B cell (primary cell): ENCODE measurements around the gene NDRG3. TPM values are rescaled to one million over a fixed set of nuclear protein-coding genes. Genes with fewer than 3 reads are reported as not detected.

Experiments used
- ATAC-seq: fragments of 200-7000 bp; cut with Tn5 transposase; one replicate; pipeline ENCODE4 v1.10.0; 2021; ENCODE audit warnings: low read depth, mild to moderate bottlenecking, moderate number of reproducible peaks, moderate library complexity
- CTCF ChIA-PET: fragments of 350-600 bp; sonication (Branson Sonifier 250); formaldehyde crosslinking; loops from one replicate; lab custom pipeline; 2021; ENCODE audit warnings: antibody characterized with exemption, inconsistent platforms; lab: Charles Lee
- POLR2A ChIA-PET: fragments of 350-600 bp; sonication (Branson Sonifier 250); formaldehyde crosslinking; loops from one replicate; lab custom pipeline; 2021; ENCODE audit warnings: antibody characterized with exemption; lab: Charles Lee
- DNase-seq: peaks from one replicate; pipeline ENCODE4 v3.0.0; 2013
- H2AFZ ChIP-seq: 2 replicates; pipeline ENCODE4 v1.6.1; 2012; ENCODE audit warnings: mild to moderate bottlenecking, low read depth, low read length; ENCODE audit not compliant: insufficient read depth, poor library complexity, severe bottlenecking
- H3K27ac ChIP-seq, 2 donors: 1 replicate in 1 of 2; 2 replicates in 1 of 2; pipeline ENCODE4 v1.5.1; 2012 to 2013; ENCODE audit warnings: low read length in 2 of 2, mild to moderate bottlenecking in 2 of 2, moderate library complexity in 1 of 2
- H3K27me3 ChIP-seq, 4 experiments: fragments of 200-600 bp in 1 of 4; sonication (generic) in 1 of 4; replicated peaks in 1 of 4; 1 replicate in 2 of 4; 2 replicates in 2 of 4; pipeline versions ENCODE4 v1.6.1 to v1.7.0; 2013 to 2016; ENCODE audit warnings: low read length in 3 of 4, mild to moderate bottlenecking in 2 of 4, mixed read lengths in 1 of 4, moderate library complexity in 1 of 4; ENCODE audit not compliant: insufficient read depth in 4 of 4, control insufficient read depth in 3 of 4; ENCODE audit errors: control extremely low read depth in 1 of 4
- H3K36me3 ChIP-seq, 2 experiments: replicated peaks in 1 of 2; 1 replicate in 1 of 2; 2 replicates in 1 of 2; pipeline versions ENCODE4 v1.6.1 to v1.7.1; 2013; ENCODE audit warnings: low read length in 1 of 2; ENCODE audit not compliant: insufficient read depth in 2 of 2, control insufficient read depth in 1 of 2; ENCODE audit errors: control extremely low read depth in 1 of 2, extremely low read depth in 1 of 2
- H3K4me1 ChIP-seq, 2 donors: fragments of 200-600 bp in 1 of 2; sonication (generic) in 1 of 2; 1 replicate in 1 of 2; 2 replicates in 1 of 2; pipeline versions ENCODE4 v1.5.1 to v1.6.1; 2013 to 2017; ENCODE audit warnings: low read length in 2 of 2; ENCODE audit not compliant: control insufficient read depth in 2 of 2, insufficient read depth in 2 of 2
- H3K4me2 ChIP-seq: replicated peaks from 2 replicates; pipeline ENCODE3; 2012; ENCODE audit warnings: mild to moderate bottlenecking, low read depth, low read length; ENCODE audit not compliant: poor library complexity, severe bottlenecking
- H3K4me3 ChIP-seq, 5 experiments: fragments of 200-600 bp in 1 of 5; sonication (generic) in 1 of 5; 1 replicate in 3 of 5; 2 replicates in 2 of 5; pipeline versions ENCODE4 v1.5.1 to v1.7.0; 2011 to 2016; ENCODE audit warnings: low read length in 4 of 5, mild to moderate bottlenecking in 4 of 5, low read depth in 2 of 5, control low read depth in 1 of 5, moderate library complexity in 1 of 5; ENCODE audit not compliant: insufficient read depth in 1 of 5; ENCODE audit errors: control extremely low read depth in 1 of 5, extremely low read depth in 1 of 5
- H3K79me2 ChIP-seq: fragments of 200-600 bp; sonication (generic); one replicate; pipeline ENCODE4 v1.6.0; 2016; ENCODE audit warnings: low read length; ENCODE audit not compliant: control insufficient read depth, insufficient read depth
- H3K9ac ChIP-seq: fragments of 200-600 bp; sonication (generic); 2 replicates; pipeline ENCODE4 v1.6.1; 2017; ENCODE audit warnings: mild to moderate bottlenecking, low read length, moderate library complexity
- H3K9me3 ChIP-seq, 3 donors: one replicate each; pipeline versions ENCODE4 v1.6.1 to v1.7.1; 2013; ENCODE audit warnings: low read length in 2 of 3; ENCODE audit not compliant: control insufficient read depth in 2 of 3, insufficient read depth in 1 of 3; ENCODE audit errors: control extremely low read depth in 1 of 3
- H4K20me1 ChIP-seq: 2 replicates; pipeline ENCODE4 v1.6.0; 2012; ENCODE audit warnings: mild to moderate bottlenecking, low read length; ENCODE audit not compliant: insufficient read depth, control insufficient read depth, poor library complexity, severe bottlenecking
- H3K27ac Mint-ChIP-seq: one replicate; pipeline ENCODE4 v1.8.0; 2021; ENCODE audit warnings: mixed read lengths
- H3K27me3 Mint-ChIP-seq: one replicate; pipeline ENCODE4 v1.8.0; 2021; ENCODE audit warnings: mixed read lengths
- H3K4me1 Mint-ChIP-seq: one replicate; pipeline ENCODE4 v1.8.0; 2021; ENCODE audit warnings: mixed read lengths
- H3K4me3 Mint-ChIP-seq: one replicate; pipeline ENCODE4 v1.8.0; 2021; ENCODE audit warnings: mixed read lengths
- H3K9me3 Mint-ChIP-seq: one replicate; pipeline ENCODE4 v1.8.0; 2022; ENCODE audit warnings: mixed read lengths; ENCODE audit not compliant: insufficient read depth
- CTCF ChIP-seq: fragments of 200-600 bp; IDR thresholded peaks from one replicate; pipeline ENCODE4 v1.8.0; 2022; ENCODE audit warnings: antibody characterized with exemption, mild to moderate bottlenecking
- EZH2 ChIP-seq: IDR thresholded peaks from 2 replicates; pipeline ENCODE4 v1.6.1; 2012; ENCODE audit warnings: borderline replicate concordance, low read depth, mild to moderate bottlenecking, moderate library complexity, low read length; ENCODE audit not compliant: insufficient read depth, poor library complexity, severe bottlenecking
- WGBS: methylation state at CpG from one replicate; pipeline ENCODE4 v1.1.5; 2013; ENCODE audit warnings: missing lambda C conversion rate; ENCODE audit not compliant: insufficient coverage; 5-methylcytosine and 5-hydroxymethylcytosine counted together
- intact Hi-C: fragments of 100-400 bp; cut with micrococcal nuclease; formaldehyde crosslinking; loops from one replicate; pipeline ENCODE4 v1.10.0; 2022
- polyA plus RNA-seq: library from polyadenylated mRNA; depleted of rRNA; stranded (reverse); fragments of >200 nt; gene quantifications from 2 replicates; pipeline ENCODE4 v1.2.3, GENCODE V29; 2012
- total RNA-seq, 2 donors: library from RNA; stranded (reverse); fragments of 120-200 nt in 1 of 2; gene quantifications; 1 replicate in 1 of 2; 2 replicates in 1 of 2; pipeline versions ENCODE4 v1.2.3 to v1.2.4, GENCODE V29; 2013 to 2022

NDRG3 gene
- total and polyA plus RNA-seq, 2 donors (not counting 1 experiment from before 2014, with no cell fraction given) = 15.7 to 26.1 TPM

DNA sequence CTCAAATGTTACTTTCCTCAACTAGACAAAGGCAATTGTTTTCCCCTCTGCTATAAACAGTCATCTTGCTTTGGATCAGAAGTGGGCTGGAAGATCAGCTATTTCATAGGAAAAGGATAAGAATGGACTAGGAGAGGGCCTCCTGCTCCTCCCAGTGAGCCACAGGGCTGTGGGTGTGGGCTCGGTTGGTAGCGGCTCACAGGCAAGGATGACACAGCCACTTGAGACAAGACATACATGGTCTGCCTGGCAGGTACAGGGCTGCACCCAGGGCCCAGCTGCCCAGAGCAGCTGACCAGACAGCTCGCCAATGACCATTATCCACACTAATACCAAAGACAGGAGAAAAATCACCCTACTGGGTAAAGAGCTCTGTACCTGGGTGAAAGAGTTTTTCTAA, 90.9 kb downstream of the NDRG3 start:
- DNase-seq (no peak), ATAC-seq (no peak)
- H3K4me3 ChIP-seq = no peak overlapping the region
- H3K27ac ChIP-seq = no peak overlapping the region
- POLR2A ChIA-PET = no interaction called here
- H3K79me2 ChIP-seq = no peaks in the 10 kb centered on the region
- H3K9me3 ChIP-seq = no peaks in the 10 kb centered on the region
- no peaks in the 10 kb centered on the region for H3K4me1 Mint-ChIP-seq
- H3K27me3 ChIP-seq = no peaks in the 10 kb centered on the region
- H3K27me3 Mint-ChIP-seq = no peaks in the 10 kb centered on the region
- no peak for TF ChIP-seq CTCF
- TF ChIP-seq EZH2 = no peak
- WGBS = 100% methylated on average over 2 of the region's 3 CpGs
- CTCF ChIA-PET = no interaction called here
- no peak overlapping the region for H3K27ac Mint-ChIP-seq
- no peaks in the 10 kb centered on the region for H3K4me1 ChIP-seq
- H3K36me3 ChIP-seq = peaks cover 4 to 26% of the 10 kb centered on the region in 2 experiments
- H3K4me3 Mint-ChIP-seq = no peak overlapping the region
- H4K20me1 ChIP-seq = no peaks in the 10 kb centered on the region
- H2AFZ ChIP-seq = no peak overlapping the region
- H3K9ac ChIP-seq = no peak overlapping the region
- no peak overlapping the region for H3K4me2 ChIP-seq
- H3K9me3 Mint-ChIP-seq = no peaks in the 10 kb centered on the region
- intact Hi-C loops = no loop called here

DNA sequence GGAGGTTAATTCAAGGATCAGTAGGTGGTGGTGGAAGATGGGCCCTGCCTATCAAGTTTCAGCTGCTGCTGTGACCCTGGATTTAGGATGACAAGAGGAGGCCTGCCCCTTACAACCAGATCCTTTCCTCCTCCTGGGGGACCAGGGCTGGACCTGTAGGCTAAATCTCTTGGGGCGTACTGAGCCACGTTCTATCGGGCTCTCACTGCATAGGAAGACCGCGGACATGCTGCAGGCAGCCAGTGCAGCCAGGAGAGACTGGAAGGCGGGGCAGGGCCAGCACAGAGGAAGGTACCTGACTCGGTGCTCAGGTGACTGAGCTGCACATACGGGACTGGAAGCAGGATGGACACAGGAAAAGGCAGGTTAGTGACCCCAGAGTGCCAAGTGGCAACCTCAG, 91.4 kb downstream of the NDRG3 start:
- TF ChIP-seq EZH2 = no peak
- TF ChIP-seq CTCF = no peak
- Mint-ChIP-seq H3K4me1 (no peaks in the 10 kb centered on the region), H3K9me3 (no peaks in the 10 kb centered on the region), H3K27ac (no peak overlapping the region), H3K27me3 (no peaks in the 10 kb centered on the region), H3K4me3 (no peak overlapping the region)
- Histone ChIP-seq H3K27ac (no peak overlapping the region), H3K9ac (no peak overlapping the region), H3K4me3 (no peak overlapping the region), H3K36me3 (peaks cover 4 to 26% of the 10 kb centered on the region in 2 experiments), H2AFZ (no peak overlapping the region), H3K4me2 (no peak overlapping the region), H3K9me3 (no peaks in the 10 kb centered on the region), H3K4me1 (no peaks in the 10 kb centered on the region), H3K79me2 (no peaks in the 10 kb centered on the region), H3K27me3 (no peaks in the 10 kb centered on the region), H4K20me1 (no peaks in the 10 kb centered on the region)
- WGBS = 97% methylated on average over 8 of the region's 8 CpGs
- ChIA-PET POLR2A (no interaction called here), CTCF (no interaction called here)
- no peak for ATAC-seq
- intact Hi-C loops = no loop called here
- DNase-seq = no peak
